AG09319 (cell line): ENCODE data around the gene CYP2F1.
"Not testable (repeated sequence)": the region's sequence is repeated elsewhere in the genome, so short reads cannot be mapped to it uniquely, and the experiment has no call there.

Experiments
- DNase-seq: peaks from one replicate; pipeline ENCODE4 v3.0.0-alpha.2; 2010; ENCODE audit warnings: low read depth; ENCODE audit errors: extremely low read depth
- CTCF ChIP-seq: IDR thresholded peaks from 2 replicates; pipeline ENCODE4 v1.5.1; 2011; ENCODE audit warnings: low read depth, mild to moderate bottlenecking, inconsistent platforms, low read length, moderate library complexity

The CYP2F1 gene

GRCh38 chr19:41095703-41096102, 18.5 kb upstream of the CYP2F1 start:
- no peak for DNase-seq
- no peak for TF ChIP-seq CTCF

GRCh38 chr19:41096353-41096752, 17.9 kb upstream of the CYP2F1 start:
- TF ChIP-seq CTCF, result no peak
- DNase-seq, result no peak

- no peak for TF ChIP-seq CTCF
- DNase-seq, result no peak
These were observed 16.9 kb upstream of the CYP2F1 start for GRCh38 chr19:41097302-41097701.

- no peak for TF ChIP-seq CTCF
- DNase-seq, result no peak
These were observed 15.5 kb upstream of the CYP2F1 start for GRCh38 chr19:41098762-41099161.

- DNase-seq, result not testable (repeated sequence)
These were observed 12.0 kb upstream of the CYP2F1 start for GRCh38 chr19:41102210-41102609.

- no peak for TF ChIP-seq CTCF
- DNase-seq, result no peak
These were observed 8.1 kb upstream of the CYP2F1 start for GRCh38 chr19:41106177-41106576.

GRCh38 chr19:41111296-41111695, 2.9 kb upstream of the CYP2F1 start:
- DNase-seq, result no peak
- TF ChIP-seq CTCF, result no peak

- no peak for TF ChIP-seq CTCF
- no peak for DNase-seq
These were observed 2.4 kb upstream of the CYP2F1 start for GRCh38 chr19:41111750-41112295.
